ENCODE measurements around the gene TRIM59. TPM values are rescaled to one million over a fixed set of nuclear protein-coding genes. Genes with fewer than 3 reads are reported as not detected.

The TRIM59 gene
- total and polyA plus RNA-seq, 2 experiments from 2014 or later, result 11.1 to 15.5 TPM

GRCh38 chr3:160437083-160437455 lies 12.5 kb downstream of the TRIM59 start:
- no peak for DNase-seq (ENCODE audit: low read depth in 1 of 2, low spot score in 1 of 2)
- Histone ChIP-seq H3K27ac (no peak overlapping the region), H3K9me3 (ENCODE audit: low read depth) (no peaks in the 10 kb centered on the region), H3K4me3 (no peak overlapping the region), H3K4me1 (ENCODE audit: low read depth) (no peaks in the 10 kb centered on the region), H3K27me3 (no peaks in the 10 kb centered on the region), H3K36me3 (peaks cover 27% of the 10 kb centered on the region)
- no peak for TF ChIP-seq CTCF (IDR thresholded peaks at IDR 0.05; ENCODE audit: low read depth, low read length)

- DNase-seq (ENCODE audit: low read depth in 1 of 2, low spot score in 1 of 2), result no peak
- no peaks in the 10 kb centered on the region for H3K27me3 ChIP-seq
- TF ChIP-seq CTCF (IDR thresholded peaks at IDR 0.05; ENCODE audit: low read depth, low read length), result no peak
- no peak overlapping the region for H3K4me3 ChIP-seq
- H3K27ac ChIP-seq, result peak overlapping the region; percentile 15
- no peaks in the 10 kb centered on the region for H3K9me3 ChIP-seq (ENCODE audit: low read depth)
- H3K36me3 ChIP-seq, result peaks cover 40% of the 10 kb centered on the region
- no peaks in the 10 kb centered on the region for H3K4me1 ChIP-seq (ENCODE audit: low read depth)
Observed at GRCh38 chr3:160435747-160436146, 13.8 kb downstream of the TRIM59 start.

- Histone ChIP-seq H3K4me1 (ENCODE audit: low read depth) (no peaks in the 10 kb centered on the region), H3K36me3 (peaks cover 42% of the 10 kb centered on the region), H3K27ac (no peak overlapping the region), H3K27me3 (no peaks in the 10 kb centered on the region), H3K9me3 (ENCODE audit: low read depth) (no peaks in the 10 kb centered on the region), H3K4me3 (no peak overlapping the region)
- DNase-seq (ENCODE audit: low read depth in 1 of 2, low spot score in 1 of 2), result no peak
- no peak for TF ChIP-seq CTCF (IDR thresholded peaks at IDR 0.05; ENCODE audit: low read depth, low read length)
Observed at GRCh38 chr3:160435095-160435494, 14.5 kb downstream of the TRIM59 start.

GRCh38 chr3:160434071-160434470 lies 15.5 kb downstream of the TRIM59 start:
- no peaks in the 10 kb centered on the region for H3K27me3 ChIP-seq
- no peak for TF ChIP-seq CTCF (IDR thresholded peaks at IDR 0.05; ENCODE audit: low read depth, low read length)
- H3K4me1 ChIP-seq (ENCODE audit: low read depth), result no peaks in the 10 kb centered on the region
- no peaks in the 10 kb centered on the region for H3K9me3 ChIP-seq (ENCODE audit: low read depth)
- peaks cover 46% of the 10 kb centered on the region for H3K36me3 ChIP-seq
- H3K4me3 ChIP-seq, result no peak overlapping the region
- H3K27ac ChIP-seq, result peak overlapping the region; percentile 35
- peak; percentile 2 to 63 for DNase-seq (ENCODE audit: low read depth in 1 of 2, low spot score in 1 of 2)

GRCh38 chr3:160427832-160428424 lies 21.7 kb downstream of the TRIM59 start:
- no peaks in the 10 kb centered on the region for H3K27me3 ChIP-seq
- H3K4me1 ChIP-seq (ENCODE audit: low read depth), result no peaks in the 10 kb centered on the region
- peaks cover 83% of the 10 kb centered on the region for H3K36me3 ChIP-seq
- DNase-seq (ENCODE audit: low read depth in 1 of 2, low spot score in 1 of 2), result no peak
- no peak overlapping the region for H3K27ac ChIP-seq
- H3K4me3 ChIP-seq, result no peak overlapping the region
- no peak for TF ChIP-seq CTCF (IDR thresholded peaks at IDR 0.05; ENCODE audit: low read depth, low read length)
- no peaks in the 10 kb centered on the region for H3K9me3 ChIP-seq (ENCODE audit: low read depth)
